Fibroblast of the aortic adventitia (primary cell): ENCODE measurements around the gene SIGLEC1. TPM values are rescaled to one million over a fixed set of nuclear protein-coding genes. Genes with fewer than 3 reads are reported as not detected.

ENCODE experiments used
- DNase-seq: peaks from one replicate; pipeline ENCODE4 v3.0.0-alpha.2; 2010; ENCODE audit warnings: low read depth
- H3K4me3 ChIP-seq: 2 replicates; pipeline ENCODE4 v1.5.1; 2011; ENCODE audit warnings: low read depth, mild to moderate bottlenecking, control low read depth, low read length, moderate library complexity
- total RNA-seq: library from RNA; depleted of rRNA; stranded (reverse); fragments of >200 nt; gene quantifications from 2 replicates; pipeline ENCODE4 v1.2.3, GENCODE V29; 2012; ENCODE audit warnings: low replicate concordance
- TF ChIP-seq, protein P1 (sequence below): IDR thresholded peaks from 2 replicates; pipeline ENCODE4 v1.5.1; 2011; ENCODE audit warnings: mild to moderate bottlenecking, low read length, control low read depth, inconsistent platforms; ENCODE audit not compliant: insufficient read depth

Gene SIGLEC1
- total RNA-seq, 1 donor: not detected

DNA sequence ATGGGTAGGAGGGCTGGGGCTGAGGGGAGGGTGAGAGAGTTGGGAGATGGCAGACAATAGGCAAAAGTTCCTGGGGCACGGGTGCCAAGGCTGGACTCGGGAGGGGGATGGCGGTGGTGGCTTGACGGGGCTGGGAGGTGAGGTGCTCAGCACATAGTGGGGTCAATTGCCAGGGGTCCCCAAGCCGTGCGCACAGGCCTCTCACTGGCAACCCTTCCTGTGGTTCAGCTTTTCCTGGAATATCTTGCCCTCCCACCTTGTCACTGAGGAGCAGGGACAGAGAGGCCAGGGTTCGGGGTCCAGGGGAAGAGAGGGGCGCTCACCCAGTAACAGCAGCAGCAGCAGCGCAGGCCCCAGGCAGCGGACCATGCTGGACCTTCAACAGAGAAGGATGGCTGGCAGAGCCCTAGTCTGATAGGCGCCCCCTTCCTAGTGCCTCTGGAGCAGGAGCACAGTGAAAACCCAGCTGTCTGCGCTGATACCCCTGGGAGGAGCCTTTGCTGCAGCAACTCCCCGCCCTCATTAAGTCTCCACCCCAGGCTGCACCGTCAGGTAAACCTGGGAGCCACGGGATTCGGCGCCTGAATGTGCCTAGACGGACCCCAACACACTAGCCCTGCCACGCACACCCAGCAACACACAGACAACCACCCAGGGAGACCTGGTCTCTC lies 49.2 kb downstream of the SIGLEC1 start, which contains the start of gene GFRA4:
TSS of gene GFRA4 (minus strand) at position 369 of the 671 bp plus-strand sequence. CDS start at position 369, 0 bp downstream.
- TF ChIP-seq, protein P1, sequence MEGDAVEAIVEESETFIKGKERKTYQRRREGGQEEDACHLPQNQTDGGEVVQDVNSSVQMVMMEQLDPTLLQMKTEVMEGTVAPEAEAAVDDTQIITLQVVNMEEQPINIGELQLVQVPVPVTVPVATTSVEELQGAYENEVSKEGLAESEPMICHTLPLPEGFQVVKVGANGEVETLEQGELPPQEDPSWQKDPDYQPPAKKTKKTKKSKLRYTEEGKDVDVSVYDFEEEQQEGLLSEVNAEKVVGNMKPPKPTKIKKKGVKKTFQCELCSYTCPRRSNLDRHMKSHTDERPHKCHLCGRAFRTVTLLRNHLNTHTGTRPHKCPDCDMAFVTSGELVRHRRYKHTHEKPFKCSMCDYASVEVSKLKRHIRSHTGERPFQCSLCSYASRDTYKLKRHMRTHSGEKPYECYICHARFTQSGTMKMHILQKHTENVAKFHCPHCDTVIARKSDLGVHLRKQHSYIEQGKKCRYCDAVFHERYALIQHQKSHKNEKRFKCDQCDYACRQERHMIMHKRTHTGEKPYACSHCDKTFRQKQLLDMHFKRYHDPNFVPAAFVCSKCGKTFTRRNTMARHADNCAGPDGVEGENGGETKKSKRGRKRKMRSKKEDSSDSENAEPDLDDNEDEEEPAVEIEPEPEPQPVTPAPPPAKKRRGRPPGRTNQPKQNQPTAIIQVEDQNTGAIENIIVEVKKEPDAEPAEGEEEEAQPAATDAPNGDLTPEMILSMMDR: no peak
- H3K4me3 ChIP-seq: no peak within 1 kb of the TSS
- no peak for DNase-seq

Other genes with a start within 250 kb of the SIGLEC1 start
- 27.1 and 35.2 TPM in 2 replicates for gene ATRN, start 241.6 kb downstream of the SIGLEC1 start, total RNA-seq
- gene GFRA4, start 49.2 kb downstream of the SIGLEC1 start, total RNA-seq: not detected in 2 replicates
- 68.6 and 145 TPM in 2 replicates for gene ADAM33, start 30.6 kb downstream of the SIGLEC1 start, total RNA-seq
- gene HSPA12B, start 20.1 kb upstream of the SIGLEC1 start, total RNA-seq: 0.18 and 8.3 TPM in 2 replicates
- 28.4 and 37.7 TPM in 2 replicates for gene ADISSP, start 55.2 kb upstream of the SIGLEC1 start, total RNA-seq
- 0.09 TPM in 1 of 2 replicates, not detected in the other for gene SPEF1, start 68.8 kb upstream of the SIGLEC1 start, total RNA-seq
- gene CENPB, start 74.1 kb upstream of the SIGLEC1 start, total RNA-seq: 94.8 and 170 TPM in 2 replicates
- gene CDC25B, start 83.7 kb upstream of the SIGLEC1 start, total RNA-seq: 51.0 and 58.5 TPM in 2 replicates
- gene AP5S1, start 107.9 kb upstream of the SIGLEC1 start, total RNA-seq: 9.4 and 20.4 TPM in 2 replicates
- gene MAVS, start 134.2 kb upstream of the SIGLEC1 start, total RNA-seq: 16.4 and 23.7 TPM in 2 replicates
- gene PANK2, start 176.8 kb upstream of the SIGLEC1 start, total RNA-seq: 54.9 and 102 TPM in 2 replicates